CD1c-positive myeloid dendritic cell (primary cell): ENCODE measurements around the gene OTOR.

Source experiments
- DNase-seq: peaks from one replicate; pipeline ENCODE4 v3.0.0-alpha.2; 2016; ENCODE audit errors: extremely low spot score

Gene OTOR

GRCh38 chr20:16748308-16748900 is at the start of gene OTOR:
Gene OTOR, plus strand, starts transcription at chr20:16748358. Its CDS starts 44 bp downstream, at chr20:16748402.
- DNase-seq = no peak

GRCh38 chr20:16699293-16699692 is 48.9 kb upstream of the OTOR start:
- DNase-seq = no peak

GRCh38 chr20:16701296-16701695 is 46.9 kb upstream of the OTOR start:
- peak; percentile 10 for DNase-seq

GRCh38 chr20:16703570-16703969 is 44.6 kb upstream of the OTOR start:
- DNase-seq = no peak

- DNase-seq = no peak
Measured at GRCh38 chr20:16707674-16708073, 40.5 kb upstream of the OTOR start.

GRCh38 chr20:16708602-16709001 is 39.6 kb upstream of the OTOR start:
- DNase-seq = no peak

- DNase-seq = peak; percentile 12
Measured at GRCh38 chr20:16709017-16709416, 39.1 kb upstream of the OTOR start.

- no peak for DNase-seq
Measured at GRCh38 chr20:16710781-16711180, 37.4 kb upstream of the OTOR start.

GRCh38 chr20:16711661-16712258 is 36.4 kb upstream of the OTOR start:
- no peak for DNase-seq

- peak; percentile 24 for DNase-seq
Measured at GRCh38 chr20:16712511-16712947, 35.6 kb upstream of the OTOR start.

- no peak for DNase-seq
Measured at GRCh38 chr20:16713066-16713465, 35.1 kb upstream of the OTOR start.

GRCh38 chr20:16714242-16714641 is 33.9 kb upstream of the OTOR start:
- no peak for DNase-seq

GRCh38 chr20:16714751-16715150 is 33.4 kb upstream of the OTOR start:
- no peak for DNase-seq

- DNase-seq = no peak
Measured at GRCh38 chr20:16719421-16719820, 28.7 kb upstream of the OTOR start.

GRCh38 chr20:16729080-16729479 is 19.1 kb upstream of the OTOR start:
- no peak for DNase-seq

GRCh38 chr20:16729565-16730460 is 18.3 kb upstream of the OTOR start, which contains the start of gene SNRPB2:
Gene SNRPB2, plus strand, starts transcription at chr20:16730026. Its CDS starts 1,677 bp downstream, at chr20:16731703.
- peak; percentile 96 for DNase-seq

- peak; percentile 23 for DNase-seq
Measured at GRCh38 chr20:16732506-16733152, 15.5 kb upstream of the OTOR start.

- no peak for DNase-seq
Measured at GRCh38 chr20:16740365-16741072, 7.6 kb upstream of the OTOR start.

- no peak for DNase-seq
Measured at GRCh38 chr20:16744178-16744807, 3.9 kb upstream of the OTOR start.

GRCh38 chr20:16745204-16745603 is 3.0 kb upstream of the OTOR start:
- no peak for DNase-seq

- DNase-seq = no peak
Measured at GRCh38 chr20:16747291-16747811, 807 bp upstream of the OTOR start.
